K562 (cell line): ENCODE data around the gene ATP6V0C. TPM values are rescaled to one million over a fixed set of nuclear protein-coding genes. Genes with fewer than 3 reads are reported as not detected.

ENCODE experiments used
- E2F6 ChIP-seq, 2 experiments: IDR thresholded peaks; 2 replicates each; pipeline ENCODE4 v1.6.1; 2011; ENCODE audit warnings: borderline replicate concordance in 1 of 2, control low read depth in 1 of 2, low read depth in 1 of 2, low read length in 1 of 2, mild to moderate bottlenecking in 1 of 2, mixed read lengths in 1 of 2, moderate library complexity in 1 of 2; ENCODE audit not compliant: insufficient read depth in 1 of 2, insufficient read length in 1 of 2, poor library complexity in 1 of 2, severe bottlenecking in 1 of 2; ENCODE audit errors: extremely low read depth in 1 of 2
- MGA ChIP-seq: fragments of 450-650 bp; IDR thresholded peaks from 2 replicates; pipeline ENCODE4 v1.6.1; 2016; ENCODE audit warnings: mild to moderate bottlenecking, moderate library complexity
- POLR2G ChIP-seq: fragments of 200-400 bp; formaldehyde crosslinking; IDR thresholded peaks from 2 replicates; pipeline ENCODE4 v1.6.1; 2017; ENCODE audit warnings: low read depth, mild to moderate bottlenecking, antibody characterized with exemption, low read length, moderate library complexity
- PREB ChIP-seq: sonication (generic); formaldehyde crosslinking; IDR thresholded peaks from 2 replicates; pipeline ENCODE4 v1.8.1; 2023; ENCODE audit warnings: mild to moderate bottlenecking, missing genetic modification reagents
- TAF7 ChIP-seq: fragments of 450-650 bp; IDR thresholded peaks from 2 replicates; pipeline ENCODE4 v1.6.1; 2016; ENCODE audit warnings: missing genetic modification characterization, missing compliant biosample characterization
- TSHZ1 ChIP-seq: fragments of 250-450 bp; sonication (Bioruptor Pico); IDR thresholded peaks from 2 replicates; pipeline ENCODE4 v1.4.0; 2020; ENCODE audit warnings: mild to moderate bottlenecking, moderate library complexity
- ZBTB7A ChIP-seq: IDR thresholded peaks from 2 replicates; pipeline ENCODE4 v1.6.1; 2011; ENCODE audit warnings: low read depth, mild to moderate bottlenecking, low read length, moderate library complexity, borderline replicate concordance; ENCODE audit not compliant: control insufficient read depth
- ZNF507 ChIP-seq: conservative IDR thresholded peaks from 2 replicates; pipeline ENCODE4 v1.6.1; 2017; ENCODE audit warnings: missing genetic modification characterization, missing compliant biosample characterization
- polyA plus RNA-seq, 8 experiments: library from polyadenylated mRNA; depleted of rRNA in 4 of 8; stranded (reverse) in 5 of 8; unstranded in 3 of 8; fragments of >200 nt; fragmentation: Nextera tagmentation in 2 of 8; fragmentation: Illumina TruSeq in 1 of 8; extraction: Ambion mirVana in 2 of 8; extraction: Trizol in 1 of 8; gene quantifications; 2 replicates each; pipeline versions ENCODE4 v1.2.1 to v1.2.3, GENCODE V29; 2011 to 2014; ENCODE audit warnings: inconsistent platforms in 1 of 8, missing spikeins in 1 of 8
- total RNA-seq, 7 experiments: library from RNA; depleted of rRNA in 6 of 7; stranded (reverse); fragments of >200 nt in 6 of 7; fragmentation: Illumina TruSeq in 2 of 7; extraction: Trizol in 2 of 7; gene quantifications; 2 replicates each; pipeline versions ENCODE4 v1.2.1 to v1.2.3, GENCODE V29; 2011 to 2021; ENCODE audit warnings: low replicate concordance in 1 of 7

Gene ATP6V0C
- total and polyA plus RNA-seq, 9 of the 15 experiments (the other 6 are each of a cell fraction or from before 2014, with no cell fraction given), result 2.9 to 228 (median 22.7) TPM

GRCh38 chr16:2520784-2521531, 7.2 kb downstream of the ATP6V0C start (continued):
- no peak for TF ChIP-seq PREB
- TF ChIP-seq E2F6 (IDR thresholded peaks at IDR 0.05; ENCODE audit: borderline replicate concordance in 1 of 2, extremely low read depth in 1 of 2, insufficient read depth in 1 of 2, insufficient read length in 1 of 2, low read depth in 1 of 2, low read length in 1 of 2, poor library complexity in 1 of 2, severe bottlenecking in 1 of 2), result peak in 1 of 2 experiments; percentile 41
- TF ChIP-seq TSHZ1 (CRISPR knock-in tag), result no peak
- TF ChIP-seq MGA, result no peak
- TF ChIP-seq ZBTB7A, result peak; percentile 88
- TF ChIP-seq ZNF507 (tag), result no peak
- TF ChIP-seq POLR2G, result peak; percentile 88
- TF ChIP-seq TAF7, result no peak
